HCT116 (cell line): ENCODE results near the gene KMT2C. TPM values are rescaled to one million over a fixed set of nuclear protein-coding genes. Genes with fewer than 3 reads are reported as not detected.

Source experiments
- ATAC-seq: fragments of 200-7000 bp; cut with Tn5 transposase; 2 replicates; pipeline ENCODE4 v1.9.1; 2020; ENCODE audit warnings: mild to moderate bottlenecking, moderate library complexity
- BruUV-seq: library from RNA; stranded (reverse); fragments of 400-500 nt; replicated peaks from 2 replicates; lab custom pipeline; 2021; lab: Mats Ljungman, UMichigan
- CTCF ChIA-PET: fragments of 300-600 bp; sonication (Branson Sonifier 250); formaldehyde crosslinking; loops from one replicate; lab custom pipeline; 2021; ENCODE audit warnings: antibody characterized with exemption; lab: Charles Lee
- POLR2A ChIA-PET: fragments of 300-600, 350-600 bp; sonication (Branson Sonifier 250); formaldehyde crosslinking; loops from one replicate; lab custom pipeline; 2021; ENCODE audit warnings: antibody characterized with exemption; lab: Charles Lee
- RAD21 ChIA-PET, 2 experiments: fragments of 300-600 bp; sonication (Branson Sonifier 250); formaldehyde crosslinking; loops; one replicate each; lab custom pipeline; 2023; ENCODE audit warnings: low total read pairs in 2 of 2; ENCODE audit not compliant: uncharacterized antibody in 2 of 2, unreplicated experiment in 2 of 2, low non-redundant PET in 1 of 2; lab: Charles Lee
- DNase-seq: peaks from one replicate; pipeline ENCODE4 v3.0.0-alpha.2; 2010; ENCODE audit warnings: low read depth, low spot score
- H2AFZ ChIP-seq: fragments of 200-600 bp; shearing (Covaris generic), sonication (generic); 2 replicates; pipeline ENCODE4 v1.6.1; 2017; ENCODE audit warnings: low read depth, mixed run types, mixed read lengths, antibody characterized with exemption, low read length; ENCODE audit not compliant: poor library complexity, severe bottlenecking
- H3K27ac ChIP-seq: 2 replicates; pipeline ENCODE4 v1.5.1; 2012; ENCODE audit warnings: low read depth, low read length
- H3K27me3 ChIP-seq: fragments of 200-600 bp; sonication (generic); 2 replicates; pipeline ENCODE4 v1.6.1; 2016; ENCODE audit warnings: mixed run types, low read length, mixed read lengths; ENCODE audit not compliant: insufficient read depth
- H3K36me3 ChIP-seq, 2 experiments: fragments of 200-500 bp in 1 of 2; fragments of 200-600 bp in 1 of 2; sonication (Bioruptor generic) in 1 of 2; sonication (generic) in 1 of 2; 2 replicates each; pipeline versions ENCODE4 v1.5.1 to v1.6.1; 2014 to 2016; ENCODE audit warnings: low read length in 2 of 2, inconsistent platforms in 1 of 2, mixed read lengths in 1 of 2, mixed run types in 1 of 2; ENCODE audit not compliant: insufficient read depth in 2 of 2, control insufficient read depth in 1 of 2
- H3K4me1 ChIP-seq, 2 experiments: fragments of 200-600 bp in 1 of 2; sonication (generic) in 1 of 2; 2 replicates each; pipeline versions ENCODE4 v1.5.1 to v1.6.1; 2012 to 2017; ENCODE audit warnings: low read length in 2 of 2, inconsistent platforms in 1 of 2, mild to moderate bottlenecking in 1 of 2, mixed read lengths in 1 of 2, mixed run types in 1 of 2, moderate library complexity in 1 of 2; ENCODE audit not compliant: insufficient read depth in 2 of 2, control insufficient read depth in 1 of 2
- H3K4me2 ChIP-seq: fragments of 200-600 bp; sonication (generic); 2 replicates; pipeline ENCODE4 v1.6.1; 2017; ENCODE audit warnings: mixed run types, low read length, mixed read lengths
- H3K4me3 ChIP-seq, 2 experiments: fragments of 200-600 bp in 1 of 2; sonication (generic) in 1 of 2; replicated peaks in 1 of 2; 2 replicates each; pipeline ENCODE4 v1.5.1; 2011 to 2016; ENCODE audit warnings: low read length in 2 of 2, control low read depth in 1 of 2, low read depth in 1 of 2, mild to moderate bottlenecking in 1 of 2, mixed read lengths in 1 of 2, mixed run types in 1 of 2
- H3K79me2 ChIP-seq: fragments of 200-600 bp; sonication (generic); 2 replicates; pipeline ENCODE4 v1.6.1; 2017; ENCODE audit warnings: mild to moderate bottlenecking, mixed run types, low read length, moderate library complexity, mixed read lengths; ENCODE audit not compliant: insufficient read depth
- H3K9ac ChIP-seq: fragments of 200-600 bp; sonication (generic); 2 replicates; pipeline ENCODE4 v1.6.1; 2016; ENCODE audit warnings: low read length, mixed read lengths
- H3K9me2 ChIP-seq: fragments of 200-600 bp; sonication (generic), shearing (Covaris generic); 2 replicates; pipeline ENCODE4 v1.6.1; 2017; ENCODE audit warnings: mixed run types, mild to moderate bottlenecking, moderate library complexity; ENCODE audit not compliant: insufficient read depth
- H3K9me3 ChIP-seq, 2 experiments: fragments of 200-500 bp in 1 of 2; fragments of 200-600 bp in 1 of 2; sonication (Bioruptor generic) in 1 of 2; sonication (generic) in 1 of 2; 2 replicates each; pipeline ENCODE4 v1.6.1; 2014 to 2017; ENCODE audit warnings: low read length in 2 of 2, mixed read lengths in 2 of 2, inconsistent platforms in 1 of 2, low read depth in 1 of 2, mild to moderate bottlenecking in 1 of 2, mixed run types in 1 of 2, moderate library complexity in 1 of 2; ENCODE audit not compliant: control insufficient read depth in 1 of 2, insufficient read depth in 1 of 2
- H4K20me1 ChIP-seq: fragments of 200-600 bp; sonication (generic), shearing (Covaris generic); 2 replicates; pipeline ENCODE4 v1.6.1; 2017; ENCODE audit warnings: mixed run types, mild to moderate bottlenecking, moderate library complexity; ENCODE audit not compliant: insufficient read depth
- CBX3 ChIP-seq: IDR thresholded peaks from 2 replicates; pipeline ENCODE4 v1.6.1; 2012; ENCODE audit warnings: low read depth
- CEBPB ChIP-seq: IDR thresholded peaks from 2 replicates; pipeline ENCODE4 v1.6.1; 2012; ENCODE audit warnings: low read depth
- EGR1 ChIP-seq: IDR thresholded peaks from 2 replicates; pipeline ENCODE4 v1.6.1; 2012; ENCODE audit warnings: low read depth
- ELF1 ChIP-seq: IDR thresholded peaks from 2 replicates; pipeline ENCODE4 v1.6.1; 2012; ENCODE audit warnings: low read depth, borderline replicate concordance
- EZH2phosphoT487 ChIP-seq: fragments of 200-600 bp; IDR thresholded peaks from 2 replicates; pipeline ENCODE4 v1.6.1; 2018; ENCODE audit warnings: antibody characterized with exemption, borderline replicate concordance
- FOSL1 ChIP-seq: IDR thresholded peaks from 2 replicates; pipeline ENCODE4 v1.6.1; 2012; ENCODE audit warnings: low read depth
- POLR2A ChIP-seq: IDR thresholded peaks from 2 replicates; pipeline ENCODE4 v1.7.0; 2011; ENCODE audit warnings: borderline replicate concordance; ENCODE audit not compliant: insufficient read depth, insufficient read length; ENCODE audit errors: extremely low read depth
- RAD21 ChIP-seq: IDR thresholded peaks from 2 replicates; pipeline ENCODE4 v1.6.1; 2012; ENCODE audit warnings: low read depth, mild to moderate bottlenecking
- SIN3A ChIP-seq: IDR thresholded peaks from 2 replicates; pipeline ENCODE4 v1.6.1; 2012; ENCODE audit warnings: low read depth
- SP1 ChIP-seq: IDR thresholded peaks from 2 replicates; pipeline ENCODE4 v1.6.1; 2012; ENCODE audit warnings: low read depth
- TCF7L2 ChIP-seq: IDR thresholded peaks from 2 replicates; pipeline ENCODE4 v1.7.0; 2011; ENCODE audit warnings: borderline replicate concordance, inconsistent platforms; ENCODE audit not compliant: insufficient read depth, insufficient read length; ENCODE audit errors: extremely low read depth
- YY1 ChIP-seq: IDR thresholded peaks from 2 replicates; pipeline ENCODE4 v1.6.1; 2011; ENCODE audit warnings: low read length, low read depth, moderate library complexity, mild to moderate bottlenecking; ENCODE audit not compliant: insufficient replicate concordance; ENCODE audit errors: extremely low read depth
- ZFX ChIP-seq: fragments of 450-650 bp; IDR thresholded peaks from 2 replicates; pipeline ENCODE4 v1.6.1; 2017
- ZNF274 ChIP-seq: fragments of 200-500 bp; sonication (Bioruptor generic); IDR thresholded peaks from 2 replicates; pipeline ENCODE4 v1.6.1; 2014; ENCODE audit warnings: mild to moderate bottlenecking, low read depth, low read length, inconsistent platforms
- intact Hi-C: fragments of 100-400 bp; cut with micrococcal nuclease; formaldehyde crosslinking; loops from 2 replicates; pipeline ENCODE4 v1.10.0; 2022
- total RNA-seq: library from RNA; stranded (reverse); gene quantifications from one replicate; pipeline ENCODE4 v1.2.1, GENCODE V29; 2021; ENCODE audit not compliant: unreplicated experiment
- TF ChIP-seq, protein P1 (sequence below): IDR thresholded peaks from 2 replicates; pipeline ENCODE4 v1.6.1; 2012; ENCODE audit warnings: low read depth
- TF ChIP-seq, protein P2 (sequence below): IDR thresholded peaks from 2 replicates; pipeline ENCODE4 v1.6.1; 2012
- TF ChIP-seq, protein P3 (sequence below), 3 experiments: fragments of 200-600 bp in 1 of 3; sonication (generic) in 1 of 3; IDR thresholded peaks in 2 of 3; conservative IDR thresholded peaks in 1 of 3; 2 replicates each; pipeline ENCODE4 v1.5.1; 2012 to 2017; ENCODE audit warnings: low read depth in 2 of 3, low read length in 2 of 3, antibody characterized with exemption in 1 of 3, borderline replicate concordance in 1 of 3, control low read depth in 1 of 3, mild to moderate bottlenecking in 1 of 3, mixed read lengths in 1 of 3, mixed run types in 1 of 3, moderate library complexity in 1 of 3; ENCODE audit not compliant: insufficient read depth in 1 of 3
- TF ChIP-seq, protein P4 (sequence below): IDR thresholded peaks from 2 replicates; pipeline ENCODE4 v1.6.1; 2012

Gene KMT2C
- total RNA-seq, 1 experiment from 2014 or later: 22.9 TPM

DNA sequence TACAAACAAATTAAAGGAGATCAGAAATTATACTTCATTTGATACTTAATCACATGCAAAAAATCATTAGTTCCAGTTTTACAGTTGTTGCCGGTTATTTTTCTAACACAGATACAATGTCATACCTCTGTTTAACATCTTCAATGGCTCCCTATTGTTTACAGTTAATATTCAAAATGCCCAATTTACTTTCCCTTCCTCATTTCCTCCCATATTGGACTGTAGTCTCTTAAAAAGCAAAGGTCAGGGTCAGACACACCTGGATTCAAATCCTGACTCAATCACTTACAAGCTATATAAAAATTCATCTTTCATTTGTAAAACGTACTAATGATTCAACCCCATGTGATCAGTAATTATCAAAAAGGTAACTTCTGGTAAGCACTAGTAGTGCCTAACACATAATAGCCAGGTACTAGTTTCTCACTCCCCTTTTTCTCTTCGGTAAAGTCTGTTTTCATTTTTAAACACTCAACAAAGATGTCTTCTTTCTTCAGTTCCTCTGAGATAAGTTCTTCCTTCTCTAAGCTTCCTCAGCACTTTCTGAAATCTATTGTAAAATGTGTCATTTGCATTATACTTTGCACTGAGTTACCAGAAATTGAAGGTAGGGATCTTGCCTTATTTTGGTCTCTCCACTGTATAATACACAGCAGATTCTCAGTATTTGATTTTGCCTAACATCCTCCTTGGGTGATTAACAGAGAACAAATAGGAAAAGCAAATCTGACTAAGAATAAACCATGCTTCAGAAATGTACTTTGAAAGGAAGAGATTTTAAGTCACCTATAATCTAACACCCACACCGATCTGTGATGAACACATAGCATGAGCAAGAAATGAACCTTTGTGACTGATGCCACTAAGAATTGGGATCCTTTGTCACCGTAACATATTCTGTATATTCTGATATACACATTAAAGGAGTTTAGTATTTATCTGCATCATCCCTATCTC lies 16.1 kb downstream of the KMT2C start:
- Histone ChIP-seq H3K27ac (no peak overlapping the region), H3K9me2 (no peaks in the 10 kb centered on the region), H4K20me1 (no peaks in the 10 kb centered on the region), H3K4me2 (no peak overlapping the region)
- no peak for DNase-seq
- CTCF ChIA-PET: no interaction called here
- intact Hi-C loops: no loop called here
- no peak for TF ChIP-seq CBX3
- no peak for TF ChIP-seq ZFX
- TF ChIP-seq, protein P1, sequence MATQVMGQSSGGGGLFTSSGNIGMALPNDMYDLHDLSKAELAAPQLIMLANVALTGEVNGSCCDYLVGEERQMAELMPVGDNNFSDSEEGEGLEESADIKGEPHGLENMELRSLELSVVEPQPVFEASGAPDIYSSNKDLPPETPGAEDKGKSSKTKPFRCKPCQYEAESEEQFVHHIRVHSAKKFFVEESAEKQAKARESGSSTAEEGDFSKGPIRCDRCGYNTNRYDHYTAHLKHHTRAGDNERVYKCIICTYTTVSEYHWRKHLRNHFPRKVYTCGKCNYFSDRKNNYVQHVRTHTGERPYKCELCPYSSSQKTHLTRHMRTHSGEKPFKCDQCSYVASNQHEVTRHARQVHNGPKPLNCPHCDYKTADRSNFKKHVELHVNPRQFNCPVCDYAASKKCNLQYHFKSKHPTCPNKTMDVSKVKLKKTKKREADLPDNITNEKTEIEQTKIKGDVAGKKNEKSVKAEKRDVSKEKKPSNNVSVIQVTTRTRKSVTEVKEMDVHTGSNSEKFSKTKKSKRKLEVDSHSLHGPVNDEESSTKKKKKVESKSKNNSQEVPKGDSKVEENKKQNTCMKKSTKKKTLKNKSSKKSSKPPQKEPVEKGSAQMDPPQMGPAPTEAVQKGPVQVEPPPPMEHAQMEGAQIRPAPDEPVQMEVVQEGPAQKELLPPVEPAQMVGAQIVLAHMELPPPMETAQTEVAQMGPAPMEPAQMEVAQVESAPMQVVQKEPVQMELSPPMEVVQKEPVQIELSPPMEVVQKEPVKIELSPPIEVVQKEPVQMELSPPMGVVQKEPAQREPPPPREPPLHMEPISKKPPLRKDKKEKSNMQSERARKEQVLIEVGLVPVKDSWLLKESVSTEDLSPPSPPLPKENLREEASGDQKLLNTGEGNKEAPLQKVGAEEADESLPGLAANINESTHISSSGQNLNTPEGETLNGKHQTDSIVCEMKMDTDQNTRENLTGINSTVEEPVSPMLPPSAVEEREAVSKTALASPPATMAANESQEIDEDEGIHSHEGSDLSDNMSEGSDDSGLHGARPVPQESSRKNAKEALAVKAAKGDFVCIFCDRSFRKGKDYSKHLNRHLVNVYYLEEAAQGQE: no peak
- no peak for TF ChIP-seq POLR2A
- no peak for TF ChIP-seq SP1
- TF ChIP-seq, protein P2, sequence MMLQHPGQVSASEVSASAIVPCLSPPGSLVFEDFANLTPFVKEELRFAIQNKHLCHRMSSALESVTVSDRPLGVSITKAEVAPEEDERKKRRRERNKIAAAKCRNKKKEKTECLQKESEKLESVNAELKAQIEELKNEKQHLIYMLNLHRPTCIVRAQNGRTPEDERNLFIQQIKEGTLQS: no peak
- TF ChIP-seq ZNF274: no peak
- no peak for TF ChIP-seq FOSL1
- TF ChIP-seq, protein P3, sequence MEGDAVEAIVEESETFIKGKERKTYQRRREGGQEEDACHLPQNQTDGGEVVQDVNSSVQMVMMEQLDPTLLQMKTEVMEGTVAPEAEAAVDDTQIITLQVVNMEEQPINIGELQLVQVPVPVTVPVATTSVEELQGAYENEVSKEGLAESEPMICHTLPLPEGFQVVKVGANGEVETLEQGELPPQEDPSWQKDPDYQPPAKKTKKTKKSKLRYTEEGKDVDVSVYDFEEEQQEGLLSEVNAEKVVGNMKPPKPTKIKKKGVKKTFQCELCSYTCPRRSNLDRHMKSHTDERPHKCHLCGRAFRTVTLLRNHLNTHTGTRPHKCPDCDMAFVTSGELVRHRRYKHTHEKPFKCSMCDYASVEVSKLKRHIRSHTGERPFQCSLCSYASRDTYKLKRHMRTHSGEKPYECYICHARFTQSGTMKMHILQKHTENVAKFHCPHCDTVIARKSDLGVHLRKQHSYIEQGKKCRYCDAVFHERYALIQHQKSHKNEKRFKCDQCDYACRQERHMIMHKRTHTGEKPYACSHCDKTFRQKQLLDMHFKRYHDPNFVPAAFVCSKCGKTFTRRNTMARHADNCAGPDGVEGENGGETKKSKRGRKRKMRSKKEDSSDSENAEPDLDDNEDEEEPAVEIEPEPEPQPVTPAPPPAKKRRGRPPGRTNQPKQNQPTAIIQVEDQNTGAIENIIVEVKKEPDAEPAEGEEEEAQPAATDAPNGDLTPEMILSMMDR (IDR thresholded peaks at IDR 0.05 in 2 of 3, conservative IDR thresholded peaks at IDR 0.05 in 1 of 3; ENCODE audit: borderline replicate concordance in 1 of 3, insufficient read depth in 1 of 3, low read depth in 2 of 3, low read length in 2 of 3): no peak
- no peak for TF ChIP-seq TCF7L2
- TF ChIP-seq SIN3A: no peak
- no peak for TF ChIP-seq CEBPB
- TF ChIP-seq EGR1: no peak
- TF ChIP-seq YY1: no peak
- TF ChIP-seq, protein P4, sequence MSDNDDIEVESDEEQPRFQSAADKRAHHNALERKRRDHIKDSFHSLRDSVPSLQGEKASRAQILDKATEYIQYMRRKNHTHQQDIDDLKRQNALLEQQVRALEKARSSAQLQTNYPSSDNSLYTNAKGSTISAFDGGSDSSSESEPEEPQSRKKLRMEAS: no peak
- no peak for TF ChIP-seq RAD21
- TF ChIP-seq ELF1: no peak
- TF ChIP-seq EZH2phosphoT487: no peak
- TF ChIP-seq, all 23 proteins: peak for 0
- H3K27me3 ChIP-seq: no peaks in the 10 kb centered on the region
- ChIA-PET RAD21 (no interaction called here), POLR2A (no interaction called here)
- BruUV-seq: no TSS peak
- H3K4me1 ChIP-seq: peaks cover 0 to 3% of the 10 kb centered on the region in 2 experiments; a peak in 1 of 4 replicates
- H3K9me3 ChIP-seq: no peaks in the 10 kb centered on the region
- ATAC-seq: no peak
- H2AFZ ChIP-seq: no peak overlapping the region
- H3K9ac ChIP-seq: no peak overlapping the region
- no peaks in the 10 kb centered on the region for H3K36me3 ChIP-seq
- H3K79me2 ChIP-seq: peaks cover 94% of the 10 kb centered on the region
- no peak overlapping the region for H3K4me3 ChIP-seq
